Hippocampal formation (tissue), 2 donors: Measurements from ENCODE around the gene FGFR4.

Source experiments
- DNase-seq, 2 donors: peaks; one replicate each; lab custom pipeline; 2025; lab: John Stamatoyannopoulos, UW

The FGFR4 gene

GRCh38 chr5:177085985-177086653 lies 596 bp upstream of the FGFR4 start:
- no peak for DNase-seq

- no peak for DNase-seq
Observed at GRCh38 chr5:177087398-177088005, 787 bp downstream of the FGFR4 start.

- no peak for DNase-seq
Observed at GRCh38 chr5:177089127-177089526, 2.4 kb downstream of the FGFR4 start.

DNA sequence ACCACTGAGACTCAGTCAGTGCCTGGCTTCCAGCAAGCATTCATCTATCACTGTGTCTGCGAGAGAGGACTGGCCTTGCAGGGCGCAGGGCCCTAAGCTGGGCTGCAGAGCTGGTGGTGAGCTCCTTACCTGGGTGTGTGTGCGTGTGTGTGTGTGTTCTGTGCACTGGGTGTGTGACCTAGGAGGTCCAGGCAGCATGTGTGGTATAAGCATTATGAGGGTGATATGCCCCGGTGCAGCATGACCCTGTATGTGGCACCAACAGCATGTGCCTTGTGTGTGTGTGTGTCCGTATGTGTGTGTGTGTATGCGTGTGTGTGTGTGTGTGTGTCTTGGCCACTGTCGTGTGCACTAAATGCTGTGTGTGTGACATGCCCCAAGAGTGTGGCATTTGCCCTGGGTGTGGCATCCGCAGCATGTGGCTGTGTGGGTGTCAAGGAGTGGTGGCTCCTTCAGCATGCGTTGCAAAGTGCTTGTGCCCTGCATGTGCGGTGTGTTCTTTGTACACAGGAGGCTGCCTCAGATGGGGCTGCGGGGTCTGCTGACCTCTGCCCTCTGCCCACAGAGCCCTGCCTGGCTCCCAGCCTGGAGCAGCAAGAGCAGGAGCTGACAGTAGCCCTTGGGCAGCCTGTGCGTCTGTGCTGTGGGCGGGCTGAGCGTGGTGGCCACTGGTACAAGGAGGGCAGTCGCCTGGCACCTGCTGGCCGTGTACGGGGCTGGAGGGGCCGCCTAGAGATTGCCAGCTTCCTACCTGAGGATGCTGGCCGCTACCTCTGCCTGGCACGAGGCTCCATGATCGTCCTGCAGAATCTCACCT lies 3.3 kb downstream of the FGFR4 start:
- no peak for DNase-seq

- no peak for DNase-seq
Observed at GRCh38 chr5:177090813-177091212, 4.1 kb downstream of the FGFR4 start.

GRCh38 chr5:177091232-177091631 lies 4.5 kb downstream of the FGFR4 start:
- no peak for DNase-seq

DNA sequence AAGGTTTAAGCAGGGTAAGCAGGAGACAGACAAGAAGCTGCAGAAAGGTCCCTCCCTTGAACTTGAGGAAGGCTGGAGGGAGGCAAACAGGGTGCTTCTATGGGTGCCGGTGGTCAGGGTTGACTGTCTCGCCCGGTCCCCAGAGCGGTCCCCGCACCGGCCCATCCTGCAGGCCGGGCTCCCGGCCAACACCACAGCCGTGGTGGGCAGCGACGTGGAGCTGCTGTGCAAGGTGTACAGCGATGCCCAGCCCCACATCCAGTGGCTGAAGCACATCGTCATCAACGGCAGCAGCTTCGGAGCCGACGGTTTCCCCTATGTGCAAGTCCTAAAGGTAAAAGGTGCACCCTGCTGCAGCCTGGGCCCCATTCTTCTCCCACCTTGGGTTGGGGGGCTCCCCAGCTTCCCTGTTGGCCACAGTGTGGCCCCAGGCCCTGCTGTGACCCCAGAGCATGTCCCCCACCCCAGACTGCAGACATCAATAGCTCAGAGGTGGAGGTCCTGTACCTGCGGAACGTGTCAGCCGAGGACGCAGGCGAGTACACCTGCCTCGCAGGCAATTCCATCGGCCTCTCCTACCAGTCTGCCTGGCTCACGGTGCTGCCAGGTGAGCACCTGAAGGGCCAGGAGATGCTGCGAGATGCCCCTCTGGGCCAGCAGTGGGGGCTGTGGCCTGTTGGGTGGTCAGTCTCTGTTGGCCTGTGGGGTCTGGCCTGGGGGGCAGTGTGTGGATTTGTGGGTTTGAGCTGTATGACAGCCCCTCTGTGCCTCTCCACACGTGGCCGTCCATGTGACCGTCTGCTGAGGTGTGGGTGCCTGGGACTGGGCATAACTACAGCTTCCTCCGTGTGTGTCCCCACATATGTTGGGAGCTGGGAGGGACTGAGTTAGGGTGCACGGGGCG lies 5.7 kb downstream of the FGFR4 start:
- DNase-seq: no peak

- no peak for DNase-seq
Observed at GRCh38 chr5:177093082-177093712, 6.5 kb downstream of the FGFR4 start.

DNA sequence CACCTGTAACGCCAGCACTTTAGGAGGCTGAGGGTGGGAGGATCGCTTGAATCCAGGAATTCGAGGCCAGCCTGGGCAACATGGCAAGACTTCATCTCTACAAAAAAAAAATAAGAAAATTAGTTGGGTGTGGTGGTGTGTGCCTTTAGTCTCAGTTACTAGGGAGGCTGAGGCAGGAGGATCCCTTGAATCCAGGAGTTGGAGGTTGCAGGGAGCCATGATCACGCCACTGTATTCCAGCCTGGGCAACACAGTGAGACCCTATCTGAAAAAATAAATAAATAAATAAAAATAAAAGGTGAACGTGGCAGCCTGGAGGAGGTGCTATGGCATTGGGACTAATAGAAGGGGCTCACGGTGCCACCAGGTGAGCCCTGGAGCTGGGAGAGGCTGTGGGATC lies 7.1 kb downstream of the FGFR4 start:
- DNase-seq: no peak

GRCh38 chr5:177094224-177095087 lies 7.7 kb downstream of the FGFR4 start:
- no peak for DNase-seq

- no peak for DNase-seq
Observed at GRCh38 chr5:177095088-177095669, 8.5 kb downstream of the FGFR4 start.

DNA sequence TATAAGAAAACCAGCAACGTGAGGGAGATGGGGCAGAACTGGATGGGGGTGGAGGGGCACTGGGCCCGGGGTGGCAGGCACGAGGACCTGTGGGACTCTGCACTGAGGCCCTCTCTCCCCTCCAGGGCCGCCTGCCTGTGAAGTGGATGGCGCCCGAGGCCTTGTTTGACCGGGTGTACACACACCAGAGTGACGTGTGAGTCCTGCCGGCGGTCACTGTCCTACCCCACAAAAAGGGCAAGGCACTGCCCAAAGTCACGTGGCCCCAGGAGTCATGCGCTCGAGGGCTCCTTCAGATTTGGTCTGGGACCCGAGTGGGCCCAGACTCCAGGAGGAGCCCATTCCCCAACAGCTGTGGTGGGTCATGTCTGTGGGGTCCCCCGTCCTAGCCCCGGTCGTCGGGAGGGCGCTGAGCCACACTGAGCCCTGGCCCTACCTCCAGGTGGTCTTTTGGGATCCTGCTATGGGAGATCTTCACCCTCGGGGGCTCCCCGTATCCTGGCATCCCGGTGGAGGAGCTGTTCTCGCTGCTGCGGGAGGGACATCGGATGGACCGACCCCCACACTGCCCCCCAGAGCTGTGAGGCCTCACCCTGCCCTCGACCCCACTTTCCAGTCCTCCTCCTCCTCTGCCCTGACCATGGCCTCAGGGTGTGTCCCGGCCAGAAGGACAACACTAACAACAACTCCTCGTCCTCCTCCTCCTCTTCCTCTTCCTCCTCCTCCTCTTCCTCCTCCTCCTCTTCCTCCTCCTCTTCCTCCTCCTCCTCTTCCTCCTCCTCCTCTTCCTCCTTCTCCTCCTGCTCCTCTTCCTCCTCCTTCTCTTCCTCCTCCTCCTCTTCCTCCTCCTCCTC lies 9.7 kb downstream of the FGFR4 start:
- DNase-seq: no peak

DNA sequence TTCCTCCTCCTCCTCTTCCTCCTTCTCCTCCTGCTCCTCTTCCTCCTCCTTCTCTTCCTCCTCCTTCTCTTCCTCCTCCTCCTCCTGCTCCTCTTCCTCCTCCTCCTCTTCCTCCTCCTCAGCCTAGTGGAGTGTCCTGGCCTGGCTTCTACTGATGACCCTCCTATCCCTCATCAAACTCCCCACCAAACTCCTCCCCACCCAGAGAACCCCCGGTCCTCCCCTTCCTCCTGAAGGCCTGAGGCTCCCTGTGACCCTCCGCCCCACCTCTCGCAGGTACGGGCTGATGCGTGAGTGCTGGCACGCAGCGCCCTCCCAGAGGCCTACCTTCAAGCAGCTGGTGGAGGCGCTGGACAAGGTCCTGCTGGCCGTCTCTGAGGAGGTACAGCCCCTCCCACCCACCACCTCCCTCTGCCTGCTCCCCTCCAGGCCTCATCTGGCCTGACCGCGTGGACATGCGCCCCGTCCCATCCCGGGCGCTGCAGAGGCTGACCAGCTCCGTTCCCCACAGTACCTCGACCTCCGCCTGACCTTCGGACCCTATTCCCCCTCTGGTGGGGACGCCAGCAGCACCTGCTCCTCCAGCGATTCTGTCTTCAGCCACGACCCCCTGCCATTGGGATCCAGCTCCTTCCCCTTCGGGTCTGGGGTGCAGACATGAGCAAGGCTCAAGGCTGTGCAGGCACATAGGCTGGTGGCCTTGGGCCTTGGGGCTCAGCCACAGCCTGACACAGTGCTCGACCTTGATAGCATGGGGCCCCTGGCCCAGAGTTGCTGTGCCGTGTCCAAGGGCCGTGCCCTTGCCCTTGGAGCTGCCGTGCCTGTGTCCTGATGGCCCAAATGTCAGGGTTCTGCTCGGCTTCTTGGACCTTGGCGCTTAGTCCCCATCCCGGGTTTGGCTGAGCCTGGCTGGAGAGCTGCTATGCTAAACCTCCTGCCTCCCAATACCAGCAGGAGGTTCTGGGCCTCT lies 10.6 kb downstream of the FGFR4 start:
- no peak for DNase-seq

GRCh38 chr5:177098120-177098469 lies 11.4 kb downstream of the FGFR4 start:
- no peak for DNase-seq

GRCh38 chr5:177098470-177099141 lies 11.9 kb downstream of the FGFR4 start:
- DNase-seq: peak in 1 of 2 donors; percentile 26

- DNase-seq: no peak
Observed at GRCh38 chr5:177099422-177100093, 12.8 kb downstream of the FGFR4 start.

DNA sequence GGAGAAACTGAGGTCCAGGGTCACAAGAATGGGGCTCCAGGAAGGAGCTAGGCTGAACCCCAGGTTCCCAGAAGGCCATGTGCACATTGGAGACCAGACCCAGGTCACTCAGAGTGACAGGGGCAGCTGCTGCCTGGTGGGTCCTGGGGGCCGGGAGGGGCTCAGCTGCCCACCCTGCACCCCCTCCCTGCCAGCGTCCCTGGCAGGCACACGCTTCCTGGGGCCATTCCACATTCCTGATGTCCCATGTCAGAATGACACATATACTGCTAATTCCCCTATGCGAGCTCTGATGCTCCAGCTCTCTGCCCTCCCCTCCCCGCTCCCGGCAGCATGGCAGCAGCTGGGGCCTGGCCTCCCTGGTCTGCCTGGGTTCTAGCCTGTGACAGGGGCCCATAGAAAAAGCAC lies 14.0 kb downstream of the FGFR4 start:
- no peak for DNase-seq
